ENCODE measurements around the gene POGK. TPM values are rescaled to one million over a fixed set of nuclear protein-coding genes. Genes with fewer than 3 reads are reported as not detected.

Gene POGK
- polyA plus RNA-seq, 3 donors: 10.6 to 13.0 (median 10.9) TPM

DNA sequence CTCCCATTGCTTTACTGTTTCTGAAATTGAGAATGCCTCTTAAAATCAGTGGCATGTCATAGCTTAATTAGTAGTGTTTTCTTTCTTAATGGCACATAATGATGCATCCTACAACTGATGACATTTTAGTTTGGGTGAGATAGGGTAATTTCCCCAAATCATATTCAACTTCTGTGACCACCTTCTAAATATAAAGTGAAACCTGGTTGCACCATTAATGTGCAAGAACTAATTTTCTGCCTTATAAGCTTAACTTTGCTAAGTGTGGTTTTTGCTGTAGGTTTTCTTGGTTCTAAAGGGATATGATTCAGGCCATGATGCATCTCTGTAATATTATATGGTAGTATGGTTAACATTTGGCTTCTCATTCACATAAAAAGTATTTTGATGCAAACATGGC, 8.9 kb downstream of the POGK start:
- Mint-ChIP-seq H3K27me3 (ENCODE audit: low read depth in 3 of 3) (no peaks in the 10 kb centered on the region), H3K9me3 (no peaks in the 10 kb centered on the region), H3K36me3 (peaks cover 94 to 98% of the 10 kb centered on the region in 2 donors), H3K4me3 (no peak overlapping the region), H3K27ac (no peak overlapping the region), H3K4me1 (peaks cover 3% of the 10 kb centered on the region)
- TF ChIP-seq, protein P1, sequence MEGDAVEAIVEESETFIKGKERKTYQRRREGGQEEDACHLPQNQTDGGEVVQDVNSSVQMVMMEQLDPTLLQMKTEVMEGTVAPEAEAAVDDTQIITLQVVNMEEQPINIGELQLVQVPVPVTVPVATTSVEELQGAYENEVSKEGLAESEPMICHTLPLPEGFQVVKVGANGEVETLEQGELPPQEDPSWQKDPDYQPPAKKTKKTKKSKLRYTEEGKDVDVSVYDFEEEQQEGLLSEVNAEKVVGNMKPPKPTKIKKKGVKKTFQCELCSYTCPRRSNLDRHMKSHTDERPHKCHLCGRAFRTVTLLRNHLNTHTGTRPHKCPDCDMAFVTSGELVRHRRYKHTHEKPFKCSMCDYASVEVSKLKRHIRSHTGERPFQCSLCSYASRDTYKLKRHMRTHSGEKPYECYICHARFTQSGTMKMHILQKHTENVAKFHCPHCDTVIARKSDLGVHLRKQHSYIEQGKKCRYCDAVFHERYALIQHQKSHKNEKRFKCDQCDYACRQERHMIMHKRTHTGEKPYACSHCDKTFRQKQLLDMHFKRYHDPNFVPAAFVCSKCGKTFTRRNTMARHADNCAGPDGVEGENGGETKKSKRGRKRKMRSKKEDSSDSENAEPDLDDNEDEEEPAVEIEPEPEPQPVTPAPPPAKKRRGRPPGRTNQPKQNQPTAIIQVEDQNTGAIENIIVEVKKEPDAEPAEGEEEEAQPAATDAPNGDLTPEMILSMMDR (IDR thresholded peaks at IDR 0.05): no peak
- H3K9ac ChIP-seq (ENCODE audit: insufficient read depth, low read length, poor library complexity, severe bottlenecking): no peak overlapping the region
- H2AFZ ChIP-seq (ENCODE audit: insufficient read depth, low read depth, low read length, poor library complexity, severe bottlenecking): no peak overlapping the region
- no peak overlapping the region for H3K27ac ChIP-seq (ENCODE audit: low read depth in 1 of 2, low read length in 2 of 2)
- peaks cover 94 to 100% of the 10 kb centered on the region in 2 donors for H3K36me3 ChIP-seq (replicated peaks in 1 of 2; ENCODE audit: control insufficient read depth in 1 of 2, insufficient read depth in 2 of 2, low read length in 2 of 2)
- H3K4me2 ChIP-seq (replicated peaks; ENCODE audit: extremely low read depth, low read length, poor library complexity, severe bottlenecking): no peak overlapping the region
- H3K9me3 ChIP-seq (replicated peaks in 1 of 2; ENCODE audit: control insufficient read depth in 1 of 2, insufficient read depth in 1 of 2, low read length in 2 of 2): no peaks in the 10 kb centered on the region
- no peak overlapping the region for H3K4me3 ChIP-seq (replicated peaks in 1 of 3; ENCODE audit: low read depth in 2 of 3, low read length in 3 of 3)
- no peak for DNase-seq
- H3K4me1 ChIP-seq (ENCODE audit: control insufficient read depth in 1 of 2, insufficient read depth in 2 of 2, low read length in 2 of 2): no peaks in the 10 kb centered on the region
- intact Hi-C loops (cut with micrococcal nuclease): loop anchor here in 1 of 2 donors (10.0 kb wide), 1 partner anchor 1087 kb away; the partner anchor contains the start of genes DCAF6 and MPC2
- no peaks in the 10 kb centered on the region for H3K27me3 ChIP-seq (ENCODE audit: control insufficient read depth in 2 of 2, insufficient read depth in 2 of 2, low read length in 2 of 2)
- peaks cover 100% of the 10 kb centered on the region for H4K20me1 ChIP-seq (ENCODE audit: insufficient read depth, low read length)
- peaks cover 60% of the 10 kb centered on the region for H3K79me2 ChIP-seq (ENCODE audit: insufficient read depth, low read length)

DNA sequence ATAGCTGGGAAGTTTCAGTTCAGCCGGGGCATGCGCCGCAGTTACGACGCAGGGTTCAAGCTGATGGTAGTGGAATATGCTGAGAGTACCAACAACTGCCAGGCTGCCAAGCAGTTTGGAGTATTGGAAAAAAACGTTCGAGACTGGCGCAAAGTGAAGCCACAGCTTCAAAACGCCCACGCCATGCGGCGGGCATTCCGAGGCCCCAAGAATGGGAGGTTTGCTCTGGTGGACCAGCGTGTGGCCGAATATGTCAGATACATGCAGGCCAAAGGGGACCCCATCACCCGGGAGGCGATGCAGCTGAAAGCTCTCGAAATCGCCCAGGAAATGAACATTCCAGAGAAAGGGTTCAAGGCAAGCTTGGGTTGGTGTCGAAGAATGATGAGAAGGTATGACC, 9.9 kb downstream of the POGK start:
- no peak overlapping the region for H3K4me3 Mint-ChIP-seq
- no peaks in the 10 kb centered on the region for H3K27me3 Mint-ChIP-seq (ENCODE audit: low read depth in 3 of 3)
- Histone ChIP-seq H3K79me2 (ENCODE audit: insufficient read depth, low read length) (peaks cover 54% of the 10 kb centered on the region), H2AFZ (ENCODE audit: insufficient read depth, low read depth, low read length, poor library complexity, severe bottlenecking) (no peak overlapping the region), H3K36me3 (replicated peaks in 1 of 2; ENCODE audit: control insufficient read depth in 1 of 2, insufficient read depth in 2 of 2, low read length in 2 of 2) (peaks cover 94 to 100% of the 10 kb centered on the region in 2 donors), H3K9ac (ENCODE audit: insufficient read depth, low read length, poor library complexity, severe bottlenecking) (no peak overlapping the region), H3K4me2 (replicated peaks; ENCODE audit: extremely low read depth, low read length, poor library complexity, severe bottlenecking) (no peak overlapping the region), H3K4me3 (replicated peaks in 1 of 3; ENCODE audit: low read depth in 2 of 3, low read length in 3 of 3) (no peak overlapping the region), H3K27ac (ENCODE audit: low read depth in 1 of 2, low read length in 2 of 2) (no peak overlapping the region), H3K4me1 (ENCODE audit: control insufficient read depth in 1 of 2, insufficient read depth in 2 of 2, low read length in 2 of 2) (no peaks in the 10 kb centered on the region), H4K20me1 (ENCODE audit: insufficient read depth, low read length) (peaks cover 100% of the 10 kb centered on the region), H3K27me3 (ENCODE audit: control insufficient read depth in 2 of 2, insufficient read depth in 2 of 2, low read length in 2 of 2) (no peaks in the 10 kb centered on the region), H3K9me3 (replicated peaks in 1 of 2; ENCODE audit: control insufficient read depth in 1 of 2, insufficient read depth in 1 of 2, low read length in 2 of 2) (no peaks in the 10 kb centered on the region)
- WGBS (ENCODE audit: insufficient coverage): 96% methylated on average over 20 of the region's 20 CpGs
- H3K9me3 Mint-ChIP-seq: no peaks in the 10 kb centered on the region
- TF ChIP-seq, protein P1 (IDR thresholded peaks at IDR 0.05): no peak
- peaks cover 3% of the 10 kb centered on the region for H3K4me1 Mint-ChIP-seq
- H3K27ac Mint-ChIP-seq: peak overlapping the region in 2 of 7 donors; percentile 55 to 64
- intact Hi-C loops (cut with micrococcal nuclease): loop anchor here in 1 of 2 donors (10.0 kb wide), 1 partner anchor 1086 kb away; the partner anchor contains the start of genes DCAF6 and MPC2
- no peak for DNase-seq
- peaks cover 94 to 97% of the 10 kb centered on the region in 2 donors for H3K36me3 Mint-ChIP-seq

Measured in CD14-positive monocyte (primary cell).